HepG2 (cell line): ENCODE data around the gene PRSS22. TPM values are rescaled to one million over a fixed set of nuclear protein-coding genes. Genes with fewer than 3 reads are reported as not detected.

Experiments used
- JUND ChIP-seq: sonication (generic); formaldehyde crosslinking; IDR thresholded peaks from 2 replicates; pipeline ENCODE4 v1.8.0; 2022; ENCODE audit warnings: mild to moderate bottlenecking, missing genetic modification reagents
- KDM2A ChIP-seq: sonication (generic); formaldehyde crosslinking; IDR thresholded peaks from 2 replicates; pipeline ENCODE4 v1.4.0; 2020; ENCODE audit warnings: low read depth, missing genetic modification reagents, borderline replicate concordance
- KDM5B ChIP-seq: sonication (generic); formaldehyde crosslinking; IDR thresholded peaks from 2 replicates; pipeline ENCODE4 v1.4.0; 2020; ENCODE audit warnings: missing genetic modification reagents, mild to moderate bottlenecking, borderline replicate concordance
- SOX5 ChIP-seq: IDR thresholded peaks from 2 replicates; pipeline ENCODE4 v1.6.1; 2016; ENCODE audit warnings: borderline replicate concordance
- SP2 ChIP-seq: sonication (generic); formaldehyde crosslinking; IDR thresholded peaks from 2 replicates; pipeline ENCODE4 v1.5.1; 2020; ENCODE audit warnings: mild to moderate bottlenecking, missing genetic modification reagents
- ZNF136 ChIP-seq: sonication (generic); formaldehyde crosslinking; IDR thresholded peaks from 2 replicates; pipeline ENCODE4 v1.8.1; 2022; ENCODE audit warnings: low read depth, mild to moderate bottlenecking, moderate library complexity, missing genetic modification reagents
- ZNF225 ChIP-seq: sonication (generic); formaldehyde crosslinking; IDR thresholded peaks from 2 replicates; pipeline ENCODE4 v1.4.0; 2020; ENCODE audit warnings: mild to moderate bottlenecking, missing genetic modification reagents
- ZNF564 ChIP-seq: sonication (generic); formaldehyde crosslinking; IDR thresholded peaks from 2 replicates; pipeline ENCODE4 v1.8.1; 2023; ENCODE audit warnings: mild to moderate bottlenecking, missing genetic modification reagents
- ZNF747 ChIP-seq: sonication (generic); formaldehyde crosslinking; IDR thresholded peaks from 2 replicates; pipeline ENCODE4 v1.8.1; 2023; ENCODE audit warnings: missing genetic modification reagents, mild to moderate bottlenecking, borderline replicate concordance
- polyA plus RNA-seq, 8 experiments: library from polyadenylated mRNA; depleted of rRNA in 3 of 8; stranded (reverse) in 7 of 8; unstranded in 1 of 8; fragments of >200 nt; fragmentation: Illumina TruSeq in 4 of 8; extraction: Trizol in 4 of 8; gene quantifications; 2 replicates each; pipeline versions ENCODE4 v1.2.1 to v1.2.3, GENCODE V29; 2011 to 2016; ENCODE audit warnings: low read depth in 4 of 8, missing spikeins in 1 of 8, mixed read lengths in 1 of 8; ENCODE audit not compliant: insufficient read depth in 1 of 8
- total RNA-seq, 5 experiments: library from RNA; depleted of rRNA; stranded (reverse); fragments of >200 nt; fragmentation: Illumina TruSeq; extraction: Trizol; gene quantifications; 2 replicates each; pipeline ENCODE4 v1.2.3, GENCODE V29; 2016; ENCODE audit warnings: low read depth in 1 of 5
- TF ChIP-seq, protein P1 (sequence below): sonication (generic); formaldehyde crosslinking; IDR thresholded peaks from 2 replicates; pipeline ENCODE4 v1.5.0; 2020; ENCODE audit warnings: mild to moderate bottlenecking, missing genetic modification reagents
- TF ChIP-seq, protein P2 (sequence below): sonication (generic); formaldehyde crosslinking; IDR thresholded peaks from 2 replicates; pipeline ENCODE4 v1.4.0; 2020; ENCODE audit warnings: missing genetic modification reagents; ENCODE audit errors: not compliant biosample characterization
- TF ChIP-seq, protein P3 (sequence below): sonication (generic); formaldehyde crosslinking; IDR thresholded peaks from 2 replicates; pipeline ENCODE4 v1.9.0; 2021; ENCODE audit warnings: missing genetic modification reagents, borderline replicate concordance
- TF ChIP-seq, protein P4 (sequence below): sonication (generic); IDR thresholded peaks from 2 replicates; pipeline ENCODE4 v1.6.1; 2016; ENCODE audit warnings: low read depth, borderline replicate concordance
- TF ChIP-seq, protein P5 (sequence below): sonication (generic); formaldehyde crosslinking; IDR thresholded peaks from 2 replicates; pipeline ENCODE4 v1.4.0; 2020; ENCODE audit warnings: missing genetic modification reagents

The PRSS22 gene
- total and polyA plus RNA-seq, 2 of the 13 experiments (the other 11 are each of a cell fraction or from before 2014, with no cell fraction given): 0.24 to 0.32 TPM

DNA sequence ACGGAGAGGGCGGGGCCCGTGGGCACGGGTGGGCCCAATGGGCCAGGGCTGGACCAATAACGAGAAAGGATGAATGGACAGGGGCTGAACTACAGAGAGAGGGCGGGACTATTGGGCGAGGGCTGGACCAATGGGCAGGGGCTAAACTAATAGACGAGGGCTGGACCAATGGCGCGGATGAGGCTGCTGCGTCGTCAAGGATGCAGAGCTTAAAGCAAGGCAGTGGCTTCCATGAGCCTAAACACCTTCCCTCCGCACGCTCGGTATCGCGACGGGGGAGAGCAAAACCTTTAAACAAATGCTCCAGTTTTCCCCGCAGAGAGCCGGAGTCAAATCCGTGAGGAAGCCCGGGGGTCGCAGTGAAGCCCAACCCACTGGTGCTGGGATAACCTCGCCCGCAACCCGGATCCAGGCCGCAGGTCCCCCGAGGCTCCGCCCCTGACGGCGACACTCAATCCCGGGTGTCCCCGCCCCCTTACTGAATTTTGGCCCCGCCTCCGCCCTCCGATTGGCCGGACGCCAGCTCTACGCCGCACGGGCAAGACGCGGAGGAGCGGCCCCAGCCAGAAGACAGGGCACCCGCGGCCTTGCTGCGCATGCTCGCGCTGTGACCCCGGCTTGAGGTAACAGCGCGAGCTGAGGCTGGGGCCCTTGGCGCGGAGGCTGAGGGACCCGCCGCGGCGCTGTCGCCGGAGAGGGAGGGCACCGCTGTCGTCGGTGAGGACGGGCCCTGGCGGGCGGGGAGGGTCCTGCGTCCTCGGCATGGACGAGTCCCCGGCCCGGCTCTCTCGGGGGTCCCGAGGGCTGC is 24.9 kb upstream of the PRSS22 start, which contains the start of gene FLYWCH2 (continued):
- TF ChIP-seq KDM2A (CRISPR knock-in tag) (peak; percentile 79), ZNF747 (CRISPR knock-in tag) (0 out of 2 replicates have a peak, but pooled peaks have one; percentile 55), JUND (CRISPR knock-in tag) (no peak), SOX5 (CRISPR knock-in tag) (peak; percentile 8; the same call in 1 of the 2 replicates), ZNF136 (CRISPR knock-in tag) (0 out of 2 replicates have a peak, but pooled peaks have one; percentile 84), SP2 (peak; percentile 89), ZNF564 (CRISPR knock-in tag) (peak; percentile 15; the same call in 1 of the 2 replicates), KDM5B (CRISPR knock-in tag) (peak; percentile 81; the same call in 1 of the 2 replicates), ZNF225 (0 out of 2 replicates have a peak, but pooled peaks have one; percentile 55)
- TF ChIP-seq, protein P1, sequence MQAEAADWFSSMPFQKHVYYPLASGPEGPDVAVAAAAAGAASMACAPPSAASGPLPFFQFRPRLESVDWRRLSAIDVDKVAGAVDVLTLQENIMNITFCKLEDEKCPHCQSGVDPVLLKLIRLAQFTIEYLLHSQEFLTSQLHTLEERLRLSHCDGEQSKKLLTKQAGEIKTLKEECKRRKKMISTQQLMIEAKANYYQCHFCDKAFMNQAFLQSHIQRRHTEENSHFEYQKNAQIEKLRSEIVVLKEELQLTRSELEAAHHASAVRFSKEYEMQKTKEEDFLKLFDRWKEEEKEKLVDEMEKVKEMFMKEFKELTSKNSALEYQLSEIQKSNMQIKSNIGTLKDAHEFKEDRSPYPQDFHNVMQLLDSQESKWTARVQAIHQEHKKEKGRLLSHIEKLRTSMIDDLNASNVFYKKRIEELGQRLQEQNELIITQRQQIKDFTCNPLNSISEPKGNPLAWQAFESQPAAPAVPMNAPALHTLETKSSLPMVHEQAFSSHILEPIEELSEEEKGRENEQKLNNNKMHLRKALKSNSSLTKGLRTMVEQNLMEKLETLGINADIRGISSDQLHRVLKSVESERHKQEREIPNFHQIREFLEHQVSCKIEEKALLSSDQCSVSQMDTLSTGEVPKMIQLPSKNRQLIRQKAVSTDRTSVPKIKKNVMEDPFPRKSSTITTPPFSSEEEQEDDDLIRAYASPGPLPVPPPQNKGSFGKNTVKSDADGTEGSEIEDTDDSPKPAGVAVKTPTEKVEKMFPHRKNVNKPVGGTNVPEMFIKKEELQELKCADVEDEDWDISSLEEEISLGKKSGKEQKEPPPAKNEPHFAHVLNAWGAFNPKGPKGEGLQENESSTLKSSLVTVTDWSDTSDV (CRISPR knock-in tag): no peak
- TF ChIP-seq, protein P2, sequence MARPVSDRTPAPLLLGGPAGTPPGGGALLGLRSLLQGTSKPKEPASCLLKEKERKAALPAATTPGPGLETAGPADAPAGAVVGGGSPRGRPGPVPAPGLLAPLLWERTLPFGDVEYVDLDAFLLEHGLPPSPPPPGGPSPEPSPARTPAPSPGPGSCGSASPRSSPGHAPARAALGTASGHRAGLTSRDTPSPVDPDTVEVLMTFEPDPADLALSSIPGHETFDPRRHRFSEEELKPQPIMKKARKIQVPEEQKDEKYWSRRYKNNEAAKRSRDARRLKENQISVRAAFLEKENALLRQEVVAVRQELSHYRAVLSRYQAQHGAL (CRISPR knock-in tag): no peak
- TF ChIP-seq, protein P3, sequence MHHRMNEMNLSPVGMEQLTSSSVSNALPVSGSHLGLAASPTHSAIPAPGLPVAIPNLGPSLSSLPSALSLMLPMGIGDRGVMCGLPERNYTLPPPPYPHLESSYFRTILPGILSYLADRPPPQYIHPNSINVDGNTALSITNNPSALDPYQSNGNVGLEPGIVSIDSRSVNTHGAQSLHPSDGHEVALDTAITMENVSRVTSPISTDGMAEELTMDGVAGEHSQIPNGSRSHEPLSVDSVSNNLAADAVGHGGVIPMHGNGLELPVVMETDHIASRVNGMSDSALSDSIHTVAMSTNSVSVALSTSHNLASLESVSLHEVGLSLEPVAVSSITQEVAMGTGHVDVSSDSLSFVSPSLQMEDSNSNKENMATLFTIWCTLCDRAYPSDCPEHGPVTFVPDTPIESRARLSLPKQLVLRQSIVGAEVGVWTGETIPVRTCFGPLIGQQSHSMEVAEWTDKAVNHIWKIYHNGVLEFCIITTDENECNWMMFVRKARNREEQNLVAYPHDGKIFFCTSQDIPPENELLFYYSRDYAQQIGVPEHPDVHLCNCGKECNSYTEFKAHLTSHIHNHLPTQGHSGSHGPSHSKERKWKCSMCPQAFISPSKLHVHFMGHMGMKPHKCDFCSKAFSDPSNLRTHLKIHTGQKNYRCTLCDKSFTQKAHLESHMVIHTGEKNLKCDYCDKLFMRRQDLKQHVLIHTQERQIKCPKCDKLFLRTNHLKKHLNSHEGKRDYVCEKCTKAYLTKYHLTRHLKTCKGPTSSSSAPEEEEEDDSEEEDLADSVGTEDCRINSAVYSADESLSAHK (CRISPR knock-in tag): no peak
- TF ChIP-seq, protein P4, sequence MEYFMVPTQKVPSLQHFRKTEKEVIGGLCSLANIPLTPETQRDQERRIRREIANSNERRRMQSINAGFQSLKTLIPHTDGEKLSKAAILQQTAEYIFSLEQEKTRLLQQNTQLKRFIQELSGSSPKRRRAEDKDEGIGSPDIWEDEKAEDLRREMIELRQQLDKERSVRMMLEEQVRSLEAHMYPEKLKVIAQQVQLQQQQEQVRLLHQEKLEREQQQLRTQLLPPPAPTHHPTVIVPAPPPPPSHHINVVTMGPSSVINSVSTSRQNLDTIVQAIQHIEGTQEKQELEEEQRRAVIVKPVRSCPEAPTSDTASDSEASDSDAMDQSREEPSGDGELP: no peak
- TF ChIP-seq, protein P5, sequence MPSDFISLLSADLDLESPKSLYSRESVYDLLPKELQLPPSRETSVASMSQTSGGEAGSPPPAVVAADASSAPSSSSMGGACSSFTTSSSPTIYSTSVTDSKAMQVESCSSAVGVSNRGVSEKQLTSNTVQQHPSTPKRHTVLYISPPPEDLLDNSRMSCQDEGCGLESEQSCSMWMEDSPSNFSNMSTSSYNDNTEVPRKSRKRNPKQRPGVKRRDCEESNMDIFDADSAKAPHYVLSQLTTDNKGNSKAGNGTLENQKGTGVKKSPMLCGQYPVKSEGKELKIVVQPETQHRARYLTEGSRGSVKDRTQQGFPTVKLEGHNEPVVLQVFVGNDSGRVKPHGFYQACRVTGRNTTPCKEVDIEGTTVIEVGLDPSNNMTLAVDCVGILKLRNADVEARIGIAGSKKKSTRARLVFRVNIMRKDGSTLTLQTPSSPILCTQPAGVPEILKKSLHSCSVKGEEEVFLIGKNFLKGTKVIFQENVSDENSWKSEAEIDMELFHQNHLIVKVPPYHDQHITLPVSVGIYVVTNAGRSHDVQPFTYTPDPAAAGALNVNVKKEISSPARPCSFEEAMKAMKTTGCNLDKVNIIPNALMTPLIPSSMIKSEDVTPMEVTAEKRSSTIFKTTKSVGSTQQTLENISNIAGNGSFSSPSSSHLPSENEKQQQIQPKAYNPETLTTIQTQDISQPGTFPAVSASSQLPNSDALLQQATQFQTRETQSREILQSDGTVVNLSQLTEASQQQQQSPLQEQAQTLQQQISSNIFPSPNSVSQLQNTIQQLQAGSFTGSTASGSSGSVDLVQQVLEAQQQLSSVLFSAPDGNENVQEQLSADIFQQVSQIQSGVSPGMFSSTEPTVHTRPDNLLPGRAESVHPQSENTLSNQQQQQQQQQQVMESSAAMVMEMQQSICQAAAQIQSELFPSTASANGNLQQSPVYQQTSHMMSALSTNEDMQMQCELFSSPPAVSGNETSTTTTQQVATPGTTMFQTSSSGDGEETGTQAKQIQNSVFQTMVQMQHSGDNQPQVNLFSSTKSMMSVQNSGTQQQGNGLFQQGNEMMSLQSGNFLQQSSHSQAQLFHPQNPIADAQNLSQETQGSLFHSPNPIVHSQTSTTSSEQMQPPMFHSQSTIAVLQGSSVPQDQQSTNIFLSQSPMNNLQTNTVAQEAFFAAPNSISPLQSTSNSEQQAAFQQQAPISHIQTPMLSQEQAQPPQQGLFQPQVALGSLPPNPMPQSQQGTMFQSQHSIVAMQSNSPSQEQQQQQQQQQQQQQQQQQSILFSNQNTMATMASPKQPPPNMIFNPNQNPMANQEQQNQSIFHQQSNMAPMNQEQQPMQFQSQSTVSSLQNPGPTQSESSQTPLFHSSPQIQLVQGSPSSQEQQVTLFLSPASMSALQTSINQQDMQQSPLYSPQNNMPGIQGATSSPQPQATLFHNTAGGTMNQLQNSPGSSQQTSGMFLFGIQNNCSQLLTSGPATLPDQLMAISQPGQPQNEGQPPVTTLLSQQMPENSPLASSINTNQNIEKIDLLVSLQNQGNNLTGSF: peak; percentile 64
